Hepatocyte (in vitro differentiated cells): ENCODE data around the gene TFAP2A. TPM values are rescaled to one million over a fixed set of nuclear protein-coding genes. Genes with fewer than 3 reads are reported as not detected.

Source experiments
- DNase-seq: peaks from one replicate; pipeline ENCODE4 v3.0.0-alpha.2; 2016; ENCODE audit warnings: low spot score
- H2AFZ ChIP-seq: fragments of 200-600 bp; sonication (generic); 2 replicates; pipeline ENCODE4 v1.6.0; 2016; ENCODE audit warnings: antibody characterized with exemption, mild to moderate bottlenecking
- H3K27ac ChIP-seq: fragments of 200-600 bp; sonication (generic); 2 replicates; pipeline ENCODE4 v1.5.1; 2016; ENCODE audit warnings: mild to moderate bottlenecking
- H3K27me3 ChIP-seq: fragments of 200-600 bp; sonication (generic); 2 replicates; pipeline ENCODE4 v1.6.1; 2016
- H3K36me3 ChIP-seq: fragments of 200-600 bp; sonication (generic); replicated peaks from 2 replicates; pipeline ENCODE4 v1.5.1; 2016; ENCODE audit warnings: low read depth; ENCODE audit not compliant: insufficient read depth
- H3K4me1 ChIP-seq: fragments of 200-600 bp; sonication (generic); 2 replicates; pipeline ENCODE4 v1.5.1; 2016; ENCODE audit warnings: mild to moderate bottlenecking, moderate library complexity; ENCODE audit not compliant: insufficient read depth
- H3K4me2 ChIP-seq: fragments of 200-600 bp; sonication (generic); 2 replicates; pipeline ENCODE4 v1.6.0; 2016
- H3K4me3 ChIP-seq: fragments of 200-600 bp; sonication (generic); 2 replicates; pipeline ENCODE4 v1.5.1; 2016; ENCODE audit warnings: mild to moderate bottlenecking
- H3K79me2 ChIP-seq: fragments of 200-600 bp; sonication (generic); 2 replicates; pipeline ENCODE4 v1.6.0; 2017; ENCODE audit warnings: mild to moderate bottlenecking
- H3K9me2 ChIP-seq: fragments of 200-600 bp; sonication (generic); replicated peaks from 2 replicates; pipeline ENCODE4 v1.6.0; 2017; ENCODE audit warnings: mild to moderate bottlenecking; ENCODE audit not compliant: insufficient read depth
- H3K9me3 ChIP-seq: fragments of 200-600 bp; sonication (generic); 2 replicates; pipeline ENCODE4 v1.5.1; 2016; ENCODE audit warnings: low read depth, mild to moderate bottlenecking
- H4K20me1 ChIP-seq: fragments of 200-600 bp; sonication (generic); 2 replicates; pipeline ENCODE4 v1.6.0; 2016; ENCODE audit warnings: mild to moderate bottlenecking; ENCODE audit not compliant: insufficient read depth, poor library complexity, severe bottlenecking
- EZH2 ChIP-seq: fragments of 200-600 bp; sonication (generic); IDR thresholded peaks from 2 replicates; pipeline ENCODE4 v1.6.1; 2016; ENCODE audit warnings: antibody characterized with exemption, mild to moderate bottlenecking, borderline replicate concordance
- EZH2phosphoT487 ChIP-seq: fragments of 200-600 bp; sonication (generic); IDR thresholded peaks from one replicate; pipeline ENCODE4 v1.6.1; 2018; ENCODE audit warnings: antibody characterized with exemption, mild to moderate bottlenecking, low read depth, moderate library complexity; ENCODE audit not compliant: unreplicated experiment, severe bottlenecking
- WGBS: methylation state at CpG from one replicate; pipeline ENCODE4 v1.1.6; 2016; ENCODE audit warnings: low lambda C conversion rate; ENCODE audit errors: missing lambda C conversion rate; 5-methylcytosine and 5-hydroxymethylcytosine counted together
- polyA plus RNA-seq: library from polyadenylated mRNA; unstranded; fragments of >200 nt; fragmentation: Nextera tagmentation; extraction: Ambion mirVana; gene quantifications from 2 replicates; pipeline ENCODE4 v1.2.1, GENCODE V29; 2016
- total RNA-seq: library from RNA; depleted of rRNA; stranded (reverse); fragments of >200 nt; gene quantifications from 2 replicates; pipeline ENCODE4 v1.2.3, GENCODE V29; 2014
- TF ChIP-seq, protein P1 (sequence below): fragments of 200-600 bp; sonication (generic); IDR thresholded peaks from 2 replicates; pipeline ENCODE4 v1.5.1; 2016; ENCODE audit warnings: antibody characterized with exemption, mild to moderate bottlenecking; ENCODE audit not compliant: poor library complexity

The TFAP2A gene
- total and polyA plus RNA-seq, 2 experiments from 2014 or later, result 6.2 to 14.9 TPM

DNA sequence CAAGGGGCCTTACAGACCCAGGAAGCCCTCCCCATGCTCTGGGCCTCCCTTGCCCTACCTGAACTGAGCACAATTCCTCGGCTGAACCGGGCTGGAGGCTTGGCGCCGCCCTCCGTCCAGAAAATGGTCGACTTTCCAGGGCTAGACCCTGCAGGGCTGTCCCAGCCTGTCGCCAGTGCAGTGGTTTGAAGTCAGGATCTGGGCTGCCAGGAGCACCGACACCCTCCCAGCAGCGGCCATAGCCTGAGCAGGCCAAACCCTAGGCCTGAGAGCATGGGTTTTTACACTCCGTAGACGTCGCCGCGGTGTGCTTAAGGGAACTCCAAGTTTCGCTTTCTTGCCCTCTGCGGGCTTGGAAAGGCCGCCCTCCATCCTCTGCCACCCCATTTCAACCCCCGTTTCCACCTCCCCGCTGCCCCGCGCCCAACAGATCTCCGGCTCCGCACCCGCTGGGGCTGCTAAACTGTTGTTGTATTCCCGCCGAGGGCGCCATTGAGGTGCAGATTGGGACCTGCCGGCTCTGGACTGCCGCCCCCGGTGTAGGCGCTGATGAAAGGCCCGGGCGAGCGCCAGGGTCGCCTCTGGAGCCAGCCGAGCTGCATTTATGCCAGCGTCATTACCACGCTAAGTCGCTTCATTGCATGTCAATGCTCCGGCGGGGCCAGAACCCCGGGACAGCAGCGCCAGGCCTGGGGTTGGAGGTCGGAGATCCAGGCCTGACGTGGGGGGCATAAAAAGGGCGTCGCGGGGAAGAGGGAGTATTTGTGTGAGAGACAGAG lies 2.2 kb upstream of the TFAP2A start:
- WGBS, result 36% methylated on average over 48 of the region's 48 CpGs
- H3K27me3 ChIP-seq, result peaks cover 94% of the 10 kb centered on the region
- H4K20me1 ChIP-seq, result no peaks in the 10 kb centered on the region
- H3K36me3 ChIP-seq, result no peaks in the 10 kb centered on the region
- H3K9me2 ChIP-seq, result no peaks in the 10 kb centered on the region
- H3K9me3 ChIP-seq, result no peaks in the 10 kb centered on the region
- DNase-seq, result no peak
- TF ChIP-seq, protein P1, sequence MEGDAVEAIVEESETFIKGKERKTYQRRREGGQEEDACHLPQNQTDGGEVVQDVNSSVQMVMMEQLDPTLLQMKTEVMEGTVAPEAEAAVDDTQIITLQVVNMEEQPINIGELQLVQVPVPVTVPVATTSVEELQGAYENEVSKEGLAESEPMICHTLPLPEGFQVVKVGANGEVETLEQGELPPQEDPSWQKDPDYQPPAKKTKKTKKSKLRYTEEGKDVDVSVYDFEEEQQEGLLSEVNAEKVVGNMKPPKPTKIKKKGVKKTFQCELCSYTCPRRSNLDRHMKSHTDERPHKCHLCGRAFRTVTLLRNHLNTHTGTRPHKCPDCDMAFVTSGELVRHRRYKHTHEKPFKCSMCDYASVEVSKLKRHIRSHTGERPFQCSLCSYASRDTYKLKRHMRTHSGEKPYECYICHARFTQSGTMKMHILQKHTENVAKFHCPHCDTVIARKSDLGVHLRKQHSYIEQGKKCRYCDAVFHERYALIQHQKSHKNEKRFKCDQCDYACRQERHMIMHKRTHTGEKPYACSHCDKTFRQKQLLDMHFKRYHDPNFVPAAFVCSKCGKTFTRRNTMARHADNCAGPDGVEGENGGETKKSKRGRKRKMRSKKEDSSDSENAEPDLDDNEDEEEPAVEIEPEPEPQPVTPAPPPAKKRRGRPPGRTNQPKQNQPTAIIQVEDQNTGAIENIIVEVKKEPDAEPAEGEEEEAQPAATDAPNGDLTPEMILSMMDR, result no peak
- no peak for TF ChIP-seq EZH2phosphoT487
- peak overlapping the region; percentile 82 for H3K4me2 ChIP-seq
- peak overlapping the region; percentile 59 for H3K27ac ChIP-seq
- H3K79me2 ChIP-seq, result peaks cover 16% of the 10 kb centered on the region
- no peak overlapping the region for H2AFZ ChIP-seq
- peaks cover 15% of the 10 kb centered on the region for H3K4me1 ChIP-seq
- H3K4me3 ChIP-seq, result no peak overlapping the region

DNA sequence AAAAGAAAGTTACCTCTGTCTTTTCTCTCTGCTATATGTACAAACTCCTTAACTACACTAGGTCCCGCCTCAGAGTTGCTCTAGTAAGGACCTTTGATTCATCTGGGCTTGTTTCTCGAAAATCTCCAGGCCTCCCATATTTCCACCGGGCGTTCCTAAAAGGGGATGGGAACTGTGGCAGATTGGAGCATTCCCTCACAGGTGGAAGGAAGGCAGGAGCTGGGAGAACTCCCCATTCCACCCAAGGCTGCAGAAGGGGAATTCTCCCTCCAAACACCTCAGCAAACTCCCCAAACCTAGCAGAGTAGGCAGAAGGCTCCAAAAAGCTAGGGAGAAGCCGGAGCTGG lies 1.6 kb upstream of the TFAP2A start:
- Histone ChIP-seq H3K27me3 (peaks cover 94% of the 10 kb centered on the region), H3K9me3 (no peaks in the 10 kb centered on the region), H3K4me3 (no peak overlapping the region), H2AFZ (no peak overlapping the region), H3K4me2 (peak overlapping the region; percentile 82), H4K20me1 (no peaks in the 10 kb centered on the region), H3K36me3 (no peaks in the 10 kb centered on the region), H3K9me2 (no peaks in the 10 kb centered on the region), H3K79me2 (peaks cover 20% of the 10 kb centered on the region), H3K4me1 (peaks cover 15% of the 10 kb centered on the region), H3K27ac (peak overlapping the region; percentile 59)
- 43% methylated on average over 5 of the region's 5 CpGs for WGBS
- no peak for TF ChIP-seq EZH2
- TF ChIP-seq, protein P1, result no peak
- TF ChIP-seq EZH2phosphoT487, result peak; percentile 8
- no peak for DNase-seq

DNA sequence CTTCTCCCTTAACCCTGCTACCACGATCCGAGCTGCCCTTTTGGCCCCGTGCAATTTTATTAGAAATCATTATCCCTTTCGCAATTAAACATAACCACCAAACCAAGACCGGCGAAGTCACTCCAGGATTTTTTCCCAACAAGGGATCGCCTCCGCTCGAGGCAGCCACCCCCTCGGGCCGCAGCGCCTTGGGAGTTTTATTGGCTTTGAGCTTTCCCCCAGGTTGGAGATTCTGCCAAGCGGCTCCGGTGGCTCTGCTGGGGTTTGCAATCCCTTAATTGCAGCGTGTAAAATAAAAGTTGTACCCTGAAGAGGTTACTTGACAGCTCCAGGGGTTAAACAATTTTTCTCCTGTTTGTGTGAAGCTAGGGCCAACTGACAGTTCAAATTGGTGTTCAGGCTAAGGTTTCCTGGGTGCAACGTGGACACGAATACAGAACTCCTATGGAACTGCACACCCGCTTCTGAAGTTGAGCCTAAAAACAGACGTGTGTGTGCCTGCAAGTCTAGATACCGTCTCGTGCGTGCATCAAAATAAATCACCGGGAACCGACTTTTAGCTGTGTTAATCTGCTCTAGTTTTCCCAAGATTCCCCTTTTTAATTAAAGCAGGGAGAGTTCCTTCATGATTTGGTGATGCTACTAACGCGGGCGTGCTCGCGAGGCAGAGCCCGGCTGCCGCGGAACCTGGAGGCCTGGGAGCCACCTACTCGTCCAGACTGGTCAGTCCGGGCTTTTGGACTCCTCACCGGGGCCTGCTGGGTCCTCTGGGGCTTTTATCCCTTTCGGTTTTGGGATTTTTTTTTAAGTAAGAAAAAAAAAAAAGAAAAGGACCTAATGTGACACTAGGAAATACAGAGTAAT lies 975 bp upstream of the TFAP2A start:
- Histone ChIP-seq H3K9me3 (no peaks in the 10 kb centered on the region), H2AFZ (no peak overlapping the region), H3K79me2 (peaks cover 26% of the 10 kb centered on the region), H3K4me1 (peaks cover 15% of the 10 kb centered on the region), H3K27ac (peak overlapping the region; percentile 57), H3K4me2 (peak overlapping the region; percentile 82), H4K20me1 (no peaks in the 10 kb centered on the region), H3K9me2 (no peaks in the 10 kb centered on the region), H3K4me3 (peak overlapping the region; percentile 11), H3K27me3 (peaks cover 94% of the 10 kb centered on the region), H3K36me3 (no peaks in the 10 kb centered on the region)
- DNase-seq, result no peak
- WGBS, result 21% methylated on average over 36 of the region's 36 CpGs
- TF ChIP-seq, protein P1, result no peak
- TF ChIP-seq EZH2phosphoT487 (no peak), EZH2 (peak; percentile 67)
